SK-N-SH treated with all-trans-retinoic acid at 6 μM for 48 hours (cell line): Measurements from ENCODE around the gene FAM53A.

Experiments
- ATAC-seq: fragments of 200-7000 bp; cut with Tn5 transposase; 3 replicates; pipeline ENCODE4 v1.9.1; 2020; ENCODE audit warnings: mild to moderate bottlenecking, moderate library complexity
- ARNTL ChIP-seq: fragments of 450-650 bp; formaldehyde crosslinking; IDR thresholded peaks from 2 replicates; pipeline ENCODE4 v1.5.0; 2020; ENCODE audit warnings: low read depth, mild to moderate bottlenecking, moderate library complexity, borderline replicate concordance
- CREB5 ChIP-seq: fragments of 250-450 bp; sonication (Bioruptor Pico); IDR thresholded peaks from 2 replicates; pipeline ENCODE4 v1.5.1; 2020; ENCODE audit warnings: low read depth, mild to moderate bottlenecking, moderate library complexity
- CSDC2 ChIP-seq: fragments of 250-450 bp; sonication (Bioruptor Pico); IDR thresholded peaks from 2 replicates; pipeline ENCODE4 v1.5.0; 2020; ENCODE audit warnings: mild to moderate bottlenecking, moderate library complexity
- ESRRG ChIP-seq: fragments of 250-450 bp; sonication (Bioruptor Pico); IDR thresholded peaks from 2 replicates; pipeline ENCODE4 v1.6.1; 2021; ENCODE audit warnings: mild to moderate bottlenecking
- GLIS3 ChIP-seq: fragments of 250-450 bp; sonication (Bioruptor Pico); IDR thresholded peaks from 2 replicates; pipeline ENCODE4 v1.5.0; 2020; ENCODE audit warnings: mild to moderate bottlenecking, moderate library complexity
- ISL1 ChIP-seq: fragments of 250-450 bp; sonication (Bioruptor Pico); IDR thresholded peaks from 2 replicates; pipeline ENCODE4 v2.1.2; 2022; ENCODE audit warnings: mild to moderate bottlenecking, moderate library complexity
- OSR1 ChIP-seq: fragments of 250-450 bp; sonication (Bioruptor Pico); IDR thresholded peaks from 2 replicates; pipeline ENCODE4 v1.8.0; 2022; ENCODE audit warnings: moderate library complexity, mild to moderate bottlenecking, inconsistent platforms
- PATZ1 ChIP-seq: fragments of 250-450 bp; sonication (Bioruptor Pico); IDR thresholded peaks from 2 replicates; pipeline ENCODE4 v1.8.0; 2020; ENCODE audit warnings: mild to moderate bottlenecking, moderate library complexity, borderline replicate concordance
- PPARA ChIP-seq: fragments of 250-450 bp; sonication (Bioruptor Pico); IDR thresholded peaks from 2 replicates; pipeline ENCODE4 v1.5.0; 2020; ENCODE audit warnings: mild to moderate bottlenecking, borderline replicate concordance
- RARB ChIP-seq: fragments of 250-450 bp; sonication (Bioruptor Pico); IDR thresholded peaks from 2 replicates; pipeline ENCODE4 v1.8.0; 2021; ENCODE audit warnings: mild to moderate bottlenecking, moderate library complexity
- SNAI2 ChIP-seq: fragments of 250-450 bp; sonication (Bioruptor Pico); IDR thresholded peaks from 2 replicates; pipeline ENCODE4 v1.5.0; 2020; ENCODE audit warnings: mild to moderate bottlenecking, moderate library complexity
- TCF4 ChIP-seq: fragments of 250-450 bp; sonication (Bioruptor Pico); IDR thresholded peaks from 2 replicates; pipeline ENCODE4 v1.8.0; 2021; ENCODE audit warnings: mild to moderate bottlenecking, moderate library complexity, borderline replicate concordance
- TOX ChIP-seq: fragments of 250-450 bp; sonication (Bioruptor Pico); IDR thresholded peaks from 2 replicates; pipeline ENCODE4 v1.8.0; 2021; ENCODE audit warnings: mild to moderate bottlenecking, moderate library complexity, borderline replicate concordance
- ZC3H10 ChIP-seq: fragments of 250-450 bp; sonication (Bioruptor Pico); IDR thresholded peaks from 2 replicates; pipeline ENCODE4 v1.5.1; 2021; ENCODE audit warnings: mild to moderate bottlenecking, moderate library complexity
- ZFP3 ChIP-seq: fragments of 250-450 bp; sonication (Bioruptor Pico); IDR thresholded peaks from 2 replicates; pipeline ENCODE4 v1.5.0; 2020; ENCODE audit warnings: mild to moderate bottlenecking, moderate library complexity
- ZFP30 ChIP-seq: fragments of 450-650 bp; formaldehyde crosslinking; IDR thresholded peaks from 2 replicates; pipeline ENCODE4 v1.5.0; 2022; ENCODE audit warnings: mild to moderate bottlenecking, moderate library complexity
- ZNF565 ChIP-seq: fragments of 450-650 bp; formaldehyde crosslinking; conservative IDR thresholded peaks from 2 replicates; pipeline ENCODE4 v1.5.0; 2020; ENCODE audit warnings: low read depth, mild to moderate bottlenecking, moderate library complexity
- ZNF70 ChIP-seq: fragments of 450-650 bp; formaldehyde crosslinking; IDR thresholded peaks from 2 replicates; pipeline ENCODE4 v1.5.0; 2020; ENCODE audit warnings: mild to moderate bottlenecking, moderate library complexity
- ZNF8 ChIP-seq: fragments of 450-650 bp; formaldehyde crosslinking; IDR thresholded peaks from 2 replicates; pipeline ENCODE4 v1.5.0; 2020; ENCODE audit warnings: mild to moderate bottlenecking, moderate library complexity
- TF ChIP-seq, protein P1 (sequence below): fragments of 250-450 bp; sonication (Bioruptor Pico); IDR thresholded peaks from 2 replicates; pipeline ENCODE4 v1.8.0; 2021; ENCODE audit warnings: low read depth, mild to moderate bottlenecking, moderate library complexity, borderline replicate concordance
- TF ChIP-seq, protein P2 (sequence below): fragments of 250-450 bp; sonication (Bioruptor Pico); IDR thresholded peaks from 2 replicates; pipeline ENCODE4 v1.5.1; 2021; ENCODE audit warnings: mild to moderate bottlenecking, moderate library complexity

The FAM53A gene

GRCh38 chr4:1661695-1662094 is 22.4 kb downstream of the FAM53A start:
- TF ChIP-seq ZNF70 (CRISPR knock-in tag) (no peak), ESRRG (CRISPR knock-in tag) (no peak), ZNF8 (no peak), ZC3H10 (CRISPR knock-in tag) (no peak), ZFP3 (no peak), TOX (CRISPR knock-in tag) (no peak), PPARA (no peak)
- no peak for ATAC-seq

DNA sequence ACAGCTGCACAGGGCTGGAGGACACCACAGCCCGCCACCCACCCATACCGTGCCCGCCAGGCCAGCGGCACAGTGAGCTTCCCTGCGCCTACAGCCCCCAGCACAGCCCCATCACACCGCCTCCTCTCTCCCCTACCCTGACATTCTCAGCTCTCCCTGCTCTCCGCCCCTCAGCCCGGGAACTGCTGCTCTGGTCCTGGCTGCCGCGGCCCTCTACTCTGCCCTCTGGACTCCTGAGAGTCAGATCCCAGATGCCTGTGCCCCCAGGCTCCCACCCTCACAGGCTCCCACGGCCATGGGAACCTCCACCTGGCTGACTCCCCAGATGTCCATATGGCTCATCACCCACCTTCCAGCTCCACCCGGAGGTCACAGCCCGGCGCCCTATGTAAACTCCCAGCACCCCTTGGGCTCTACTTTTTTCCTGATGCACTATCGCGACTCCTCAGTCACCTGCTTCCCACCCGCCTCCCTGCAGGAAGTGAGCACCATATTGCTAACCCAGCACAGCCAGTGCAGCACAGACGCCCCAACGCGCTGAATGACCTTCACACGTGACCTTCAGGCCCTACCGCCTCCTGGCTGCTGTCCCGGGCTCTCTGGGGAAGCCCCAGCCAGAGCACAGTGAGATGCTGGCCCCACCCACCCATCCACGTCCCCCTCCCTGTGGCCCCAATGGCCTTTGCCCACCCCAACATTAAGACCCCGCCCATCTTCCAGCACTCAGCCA is 23.0 kb downstream of the FAM53A start:
- no peak for TF ChIP-seq ZNF70 (CRISPR knock-in tag)
- no peak for TF ChIP-seq CSDC2 (CRISPR knock-in tag)
- TF ChIP-seq SNAI2 (CRISPR knock-in tag): no peak
- TF ChIP-seq ARNTL (CRISPR knock-in tag): no peak
- TF ChIP-seq ESRRG (CRISPR knock-in tag): no peak
- TF ChIP-seq TOX (CRISPR knock-in tag): no peak
- TF ChIP-seq TCF4 (CRISPR knock-in tag): no peak
- TF ChIP-seq ZNF8: no peak
- TF ChIP-seq CREB5 (CRISPR knock-in tag): no peak
- no peak for TF ChIP-seq GLIS3
- TF ChIP-seq ZFP30: no peak
- ATAC-seq: no peak

DNA sequence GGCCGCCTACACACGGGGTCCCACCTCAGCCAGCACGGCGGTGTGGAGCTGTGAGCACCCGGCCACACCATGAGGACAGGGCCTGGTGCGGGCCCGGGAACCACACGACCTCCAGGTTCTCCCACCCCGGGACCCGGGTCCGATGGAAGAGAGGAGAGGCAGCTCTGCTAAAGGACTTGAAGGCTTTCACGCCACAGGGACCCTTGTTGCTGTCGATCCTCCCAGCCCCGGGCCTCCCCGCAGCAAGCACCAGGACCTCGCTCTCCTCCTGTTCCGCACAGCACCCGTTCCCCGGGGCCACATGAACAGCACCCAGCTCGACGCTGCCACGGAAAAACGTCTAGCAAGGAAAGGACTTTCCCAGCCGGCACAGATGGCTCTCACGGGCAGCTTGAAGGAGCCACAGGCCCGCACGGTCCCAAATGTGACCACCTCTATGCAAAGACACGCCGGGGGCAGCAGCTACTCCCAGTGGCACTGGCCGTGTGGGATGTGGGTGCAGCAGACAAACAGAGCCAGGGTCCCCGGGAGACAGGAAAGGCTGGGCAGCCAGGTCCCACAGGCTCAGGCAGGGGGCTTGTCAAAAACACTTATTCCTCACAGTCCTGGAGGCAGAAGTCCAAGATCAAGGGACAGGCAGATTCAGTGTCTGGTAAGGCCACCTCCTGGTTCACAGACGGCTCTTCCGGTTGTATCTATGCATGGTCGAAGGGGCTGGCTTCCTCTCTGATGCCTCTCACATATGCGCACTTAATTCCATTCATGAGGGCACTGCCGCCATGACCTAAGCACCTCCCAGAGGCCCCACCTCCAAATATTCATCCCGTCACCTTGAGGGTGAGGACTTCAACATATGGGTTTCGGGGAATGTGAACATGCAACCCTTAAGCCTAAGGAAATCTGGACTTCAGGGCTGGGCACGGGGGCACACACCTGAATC is 24.7 kb downstream of the FAM53A start:
- no peak for ATAC-seq
- TF ChIP-seq TOX (CRISPR knock-in tag) (no peak), SNAI2 (CRISPR knock-in tag) (no peak), ESRRG (CRISPR knock-in tag) (no peak), CREB5 (CRISPR knock-in tag) (no peak), ZFP3 (no peak), CSDC2 (CRISPR knock-in tag) (no peak), ZNF70 (CRISPR knock-in tag) (no peak), PATZ1 (CRISPR knock-in tag) (no peak)
- TF ChIP-seq, protein P1, sequence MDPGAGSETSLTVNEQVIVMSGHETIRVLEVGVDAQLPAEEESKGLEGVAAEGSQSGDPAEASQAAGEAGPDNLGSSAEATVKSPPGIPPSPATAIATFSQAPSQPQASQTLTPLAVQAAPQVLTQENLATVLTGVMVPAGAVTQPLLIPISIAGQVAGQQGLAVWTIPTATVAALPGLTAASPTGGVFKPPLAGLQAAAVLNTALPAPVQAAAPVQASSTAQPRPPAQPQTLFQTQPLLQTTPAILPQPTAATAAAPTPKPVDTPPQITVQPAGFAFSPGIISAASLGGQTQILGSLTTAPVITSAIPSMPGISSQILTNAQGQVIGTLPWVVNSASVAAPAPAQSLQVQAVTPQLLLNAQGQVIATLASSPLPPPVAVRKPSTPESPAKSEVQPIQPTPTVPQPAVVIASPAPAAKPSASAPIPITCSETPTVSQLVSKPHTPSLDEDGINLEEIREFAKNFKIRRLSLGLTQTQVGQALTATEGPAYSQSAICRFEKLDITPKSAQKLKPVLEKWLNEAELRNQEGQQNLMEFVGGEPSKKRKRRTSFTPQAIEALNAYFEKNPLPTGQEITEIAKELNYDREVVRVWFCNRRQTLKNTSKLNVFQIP (CRISPR knock-in tag): no peak

GRCh38 chr4:1658581-1658980 is 25.5 kb downstream of the FAM53A start:
- ATAC-seq: no peak
- TF ChIP-seq ZNF70 (CRISPR knock-in tag): no peak
- TF ChIP-seq, protein P2, sequence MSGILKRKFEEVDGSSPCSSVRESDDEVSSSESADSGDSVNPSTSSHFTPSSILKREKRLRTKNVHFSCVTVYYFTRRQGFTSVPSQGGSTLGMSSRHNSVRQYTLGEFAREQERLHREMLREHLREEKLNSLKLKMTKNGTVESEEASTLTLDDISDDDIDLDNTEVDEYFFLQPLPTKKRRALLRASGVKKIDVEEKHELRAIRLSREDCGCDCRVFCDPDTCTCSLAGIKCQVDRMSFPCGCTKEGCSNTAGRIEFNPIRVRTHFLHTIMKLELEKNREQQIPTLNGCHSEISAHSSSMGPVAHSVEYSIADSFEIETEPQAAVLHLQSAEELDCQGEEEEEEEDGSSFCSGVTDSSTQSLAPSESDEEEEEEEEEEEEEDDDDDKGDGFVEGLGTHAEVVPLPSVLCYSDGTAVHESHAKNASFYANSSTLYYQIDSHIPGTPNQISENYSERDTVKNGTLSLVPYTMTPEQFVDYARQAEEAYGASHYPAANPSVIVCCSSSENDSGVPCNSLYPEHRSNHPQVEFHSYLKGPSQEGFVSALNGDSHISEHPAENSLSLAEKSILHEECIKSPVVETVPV (CRISPR knock-in tag): no peak
- no peak for TF ChIP-seq ISL1 (CRISPR knock-in tag)
- no peak for TF ChIP-seq ZNF565 (CRISPR knock-in tag)
- TF ChIP-seq ZFP30: no peak
- no peak for TF ChIP-seq CSDC2 (CRISPR knock-in tag)
- TF ChIP-seq, protein P1 (CRISPR knock-in tag): no peak
- no peak for TF ChIP-seq RARB (CRISPR knock-in tag)
- TF ChIP-seq ARNTL (CRISPR knock-in tag): no peak
- no peak for TF ChIP-seq OSR1 (CRISPR knock-in tag)
- TF ChIP-seq CREB5 (CRISPR knock-in tag): no peak
- no peak for TF ChIP-seq ZNF8
- TF ChIP-seq SNAI2 (CRISPR knock-in tag): no peak
